Astrocyte (in vitro differentiated cells and primary cell): ENCODE measurements around the gene KRTCAP2. TPM values are rescaled to one million over a fixed set of nuclear protein-coding genes. Genes with fewer than 3 reads are reported as not detected.

ENCODE experiments used
- DNase-seq: peaks from one replicate; pipeline ENCODE4 v3.0.0-alpha.2; 2010; ENCODE audit warnings: low read depth
- FAIRE-seq: peaks from 2 replicates; lab custom pipeline; 2011; peaks lifted over from hg19 to GRCh38; lab: Jason Lieb, UNC
- H2AFZ ChIP-seq: 2 replicates; pipeline ENCODE4 v1.6.0; 2012; ENCODE audit warnings: low read depth, low read length, inconsistent platforms
- H3K27ac ChIP-seq: 2 replicates; pipeline ENCODE4 v1.5.1; 2011; ENCODE audit warnings: low read depth, low read length, inconsistent platforms
- H3K27me3 ChIP-seq: 2 replicates; pipeline ENCODE4 v1.6.0; 2011; ENCODE audit warnings: low read length, inconsistent platforms; ENCODE audit not compliant: insufficient read depth
- H3K36me3 ChIP-seq: 2 replicates; pipeline ENCODE4 v1.5.1; 2011; ENCODE audit warnings: low read length, inconsistent platforms; ENCODE audit not compliant: insufficient read depth
- H3K4me1 ChIP-seq: 2 replicates; pipeline ENCODE4 v1.5.1; 2011; ENCODE audit warnings: low read length, inconsistent platforms; ENCODE audit not compliant: insufficient read depth
- H3K4me2 ChIP-seq: 2 replicates; pipeline ENCODE4 v1.6.0; 2012; ENCODE audit warnings: low read length, inconsistent platforms
- H3K4me3 ChIP-seq: 2 replicates; pipeline ENCODE4 v1.5.1; 2011; ENCODE audit warnings: low read depth, mild to moderate bottlenecking, low read length, inconsistent platforms; ENCODE audit not compliant: insufficient read depth
- H3K79me2 ChIP-seq: 2 replicates; pipeline ENCODE4 v1.6.0; 2012; ENCODE audit warnings: mild to moderate bottlenecking, low read length, inconsistent platforms; ENCODE audit not compliant: insufficient read depth
- H3K9ac ChIP-seq: 2 replicates; pipeline ENCODE4 v1.6.0; 2012; ENCODE audit warnings: mild to moderate bottlenecking, low read length, inconsistent platforms
- H3K9me3 ChIP-seq: 2 replicates; pipeline ENCODE4 v1.5.1; 2012; ENCODE audit warnings: low read depth, mild to moderate bottlenecking, low read length, inconsistent platforms; ENCODE audit not compliant: insufficient read depth
- H4K20me1 ChIP-seq: 2 replicates; pipeline ENCODE4 v1.6.0; 2012; ENCODE audit warnings: low read length, inconsistent platforms; ENCODE audit not compliant: insufficient read depth
- H3K27ac Mint-ChIP-seq: one replicate; pipeline ENCODE4 v1.8.0; 2021; ENCODE audit warnings: mild to moderate bottlenecking, mixed read lengths; ENCODE audit not compliant: unreplicated experiment
- H3K27me3 Mint-ChIP-seq: one replicate; pipeline ENCODE4 v1.8.0; 2021; ENCODE audit warnings: low read depth, mixed read lengths; ENCODE audit not compliant: unreplicated experiment
- H3K36me3 Mint-ChIP-seq: one replicate; pipeline ENCODE4 v1.8.0; 2021; ENCODE audit warnings: low read depth, mixed read lengths; ENCODE audit not compliant: unreplicated experiment
- H3K4me1 Mint-ChIP-seq: one replicate; pipeline ENCODE4 v1.8.0; 2021; ENCODE audit warnings: low read depth, mixed read lengths; ENCODE audit not compliant: unreplicated experiment
- H3K4me3 Mint-ChIP-seq: one replicate; pipeline ENCODE4 v1.8.0; 2021; ENCODE audit warnings: mild to moderate bottlenecking, moderate library complexity, mixed read lengths; ENCODE audit not compliant: unreplicated experiment
- H3K9me3 Mint-ChIP-seq: one replicate; pipeline ENCODE4 v1.8.0; 2021; ENCODE audit warnings: mild to moderate bottlenecking, mixed read lengths; ENCODE audit not compliant: unreplicated experiment
- CTCF ChIP-seq: IDR thresholded peaks from 2 replicates; pipeline ENCODE4 v1.5.1; 2011; ENCODE audit warnings: low read depth, mild to moderate bottlenecking, inconsistent platforms, low read length, moderate library complexity; ENCODE audit not compliant: insufficient read depth
- EZH2 ChIP-seq: IDR thresholded peaks from 2 replicates; pipeline ENCODE4 v1.6.1; 2012; ENCODE audit warnings: mild to moderate bottlenecking, low read length, inconsistent platforms; ENCODE audit not compliant: insufficient read depth
- total RNA-seq: library from RNA; stranded (reverse); gene quantifications from 2 replicates; pipeline ENCODE4 v1.2.1, GENCODE V29; 2021

The KRTCAP2 gene
- total RNA-seq, 1 donor from 2014 or later: 161 TPM

DNA sequence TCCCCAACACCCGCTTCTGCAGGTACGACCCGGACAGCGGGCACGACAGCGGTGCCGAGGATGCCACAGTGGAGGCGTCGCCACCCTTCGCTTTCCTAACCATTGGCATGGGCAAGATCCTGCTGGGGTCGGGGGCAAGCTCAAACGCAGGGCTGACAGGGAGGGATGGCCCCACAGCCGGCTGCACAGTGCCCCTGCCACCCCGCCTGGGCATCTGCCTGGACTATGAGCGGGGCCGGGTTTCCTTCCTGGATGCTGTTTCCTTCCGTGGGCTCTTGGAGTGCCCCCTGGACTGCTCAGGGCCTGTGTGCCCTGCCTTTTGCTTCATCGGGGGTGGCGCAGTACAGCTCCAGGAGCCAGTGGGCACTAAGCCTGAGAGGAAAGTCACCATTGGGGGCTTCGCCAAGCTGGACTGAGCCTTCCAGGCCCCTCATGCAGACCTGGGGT lies 10.7 kb upstream of the KRTCAP2 start:
- H2AFZ ChIP-seq: no peak overlapping the region
- H3K4me2 ChIP-seq: no peak overlapping the region
- Mint-ChIP-seq H3K4me3 (no peak overlapping the region), H3K9me3 (peaks cover 3% of the 10 kb centered on the region), H3K27ac (no peak overlapping the region), H3K36me3 (peaks cover 14% of the 10 kb centered on the region), H3K4me1 (peaks cover 2% of the 10 kb centered on the region), H3K27me3 (peaks cover 1% of the 10 kb centered on the region)
- FAIRE-seq (no peak), DNase-seq (no peak)
- H3K79me2 ChIP-seq: no peaks in the 10 kb centered on the region
- peaks cover 6% of the 10 kb centered on the region for H3K36me3 ChIP-seq
- H3K9ac ChIP-seq: no peak overlapping the region
- no peaks in the 10 kb centered on the region for H3K27me3 ChIP-seq
- H3K4me3 ChIP-seq: no peak overlapping the region
- no peak overlapping the region for H3K27ac ChIP-seq
- no peak for TF ChIP-seq CTCF
- no peak for TF ChIP-seq EZH2
- H3K4me1 ChIP-seq: no peaks in the 10 kb centered on the region
- no peaks in the 10 kb centered on the region for H3K9me3 ChIP-seq
- H4K20me1 ChIP-seq: peaks cover 4% of the 10 kb centered on the region

DNA sequence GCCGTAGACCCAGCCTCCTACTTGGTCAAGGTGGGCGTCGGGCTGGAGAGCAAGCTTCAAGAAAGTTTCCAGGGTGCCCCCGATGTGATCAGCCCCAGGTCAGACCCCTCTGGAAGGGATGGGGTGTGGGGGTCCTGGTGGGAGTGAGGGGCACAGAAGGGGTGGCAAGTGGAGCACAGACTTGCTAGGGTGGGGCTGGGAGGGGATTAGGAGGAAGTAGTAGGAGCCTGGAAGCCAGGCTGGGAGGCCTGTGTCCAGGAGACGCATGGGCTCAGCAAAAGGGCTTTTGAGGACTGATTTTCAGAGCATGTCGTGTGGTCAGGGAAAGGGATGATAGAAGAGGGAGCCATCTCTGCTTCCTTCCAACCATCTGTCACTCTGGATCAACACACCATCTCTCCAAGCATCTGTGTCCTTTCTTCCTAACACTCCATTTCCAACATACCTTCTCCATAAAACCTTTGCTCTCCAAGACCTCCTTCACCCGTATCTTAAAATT lies 9.0 kb upstream of the KRTCAP2 start:
- FAIRE-seq (no peak), DNase-seq (no peak)
- Histone ChIP-seq H4K20me1 (peaks cover 11% of the 10 kb centered on the region), H3K79me2 (no peaks in the 10 kb centered on the region), H3K36me3 (peaks cover 8% of the 10 kb centered on the region), H3K9me3 (no peaks in the 10 kb centered on the region), H3K4me2 (no peak overlapping the region), H3K27ac (no peak overlapping the region), H3K4me1 (no peaks in the 10 kb centered on the region), H3K4me3 (no peak overlapping the region), H3K27me3 (no peaks in the 10 kb centered on the region), H3K9ac (no peak overlapping the region), H2AFZ (no peak overlapping the region)
- Mint-ChIP-seq H3K4me3 (no peak overlapping the region), H3K9me3 (no peaks in the 10 kb centered on the region), H3K36me3 (peaks cover 12% of the 10 kb centered on the region), H3K27me3 (no peaks in the 10 kb centered on the region), H3K4me1 (peaks cover 2% of the 10 kb centered on the region), H3K27ac (no peak overlapping the region)
- no peak for TF ChIP-seq EZH2
- TF ChIP-seq CTCF: no peak

- H3K9me3 Mint-ChIP-seq: no peaks in the 10 kb centered on the region
These were observed 8.4 kb upstream of the KRTCAP2 start for GRCh38 chr1:155181371-155182051.

More at GRCh38 chr1:155181371-155182051, 8.4 kb upstream of the KRTCAP2 start:
- no peak overlapping the region for H3K27ac ChIP-seq
- TF ChIP-seq EZH2 (no peak), CTCF (no peak)
- Mint-ChIP-seq H3K4me1 (peaks cover 2% of the 10 kb centered on the region), H3K36me3 (peaks cover 13% of the 10 kb centered on the region), H3K27ac (no peak overlapping the region), H3K4me3 (no peak overlapping the region), H3K27me3 (no peaks in the 10 kb centered on the region)
- DNase-seq (no peak), FAIRE-seq (no peak)
- no peaks in the 10 kb centered on the region for H3K79me2 ChIP-seq
- no peaks in the 10 kb centered on the region for H3K9me3 ChIP-seq
- H3K4me2 ChIP-seq: no peak overlapping the region
- no peak overlapping the region for H3K9ac ChIP-seq
- H4K20me1 ChIP-seq: peaks cover 11% of the 10 kb centered on the region
- no peak overlapping the region for H3K4me3 ChIP-seq
- no peaks in the 10 kb centered on the region for H3K4me1 ChIP-seq
- peaks cover 8% of the 10 kb centered on the region for H3K36me3 ChIP-seq
- no peaks in the 10 kb centered on the region for H3K27me3 ChIP-seq
- H2AFZ ChIP-seq: no peak overlapping the region
